ENCODE data around the gene PRPSAP1.

The PRPSAP1 gene

DNA sequence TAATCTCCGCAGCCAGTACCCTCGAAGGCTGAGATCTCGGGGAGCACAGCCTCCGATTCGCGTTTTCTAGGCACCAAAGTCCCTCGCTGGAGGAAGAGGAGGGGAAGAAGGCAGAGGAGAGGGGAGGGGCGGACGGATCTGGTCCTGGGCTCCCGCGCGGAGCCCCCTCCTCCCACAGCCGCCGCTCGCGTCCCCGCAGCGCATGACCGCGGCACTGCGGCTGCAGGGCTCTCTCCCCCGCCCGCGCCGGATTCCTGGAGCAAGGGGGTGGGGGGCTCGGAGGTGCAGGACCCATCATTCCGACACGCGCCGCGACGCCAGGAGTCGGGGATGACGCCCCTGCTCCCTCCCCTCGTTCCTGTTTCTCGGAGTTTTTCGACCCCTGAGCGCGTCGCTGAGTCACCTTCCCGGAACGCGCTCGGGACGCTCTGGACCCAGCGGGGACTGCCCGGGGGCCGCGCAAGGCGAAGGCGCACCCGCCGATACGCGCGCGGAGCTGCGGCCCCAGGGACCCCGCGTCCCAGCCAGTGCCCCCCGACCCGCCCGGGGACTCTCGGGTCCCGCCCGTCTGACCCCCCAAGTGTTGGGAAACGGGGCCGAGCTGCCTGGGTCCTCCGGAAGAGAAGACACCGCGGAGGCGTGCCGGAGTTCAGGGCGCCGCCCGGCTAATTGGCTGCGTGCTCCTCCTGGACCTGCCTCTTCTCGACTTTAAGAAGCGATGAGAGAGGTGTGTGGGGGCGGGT is 29.3 kb upstream of the PRPSAP1 start:
- H3K4me1 ChIP-seq (ENCODE audit: control insufficient read depth, insufficient read depth, low read length) = peaks cover 8% of the 10 kb centered on the region; the same call in 1 of the 2 replicates
- CTCF ChIA-PET = interaction anchor here (0.5 to 4.0 kb wide), 7 partner anchors 9 to 84 kb away, joined by 3 to 17 read pairs (median 10); partner anchors contain the start of gene PRPSAP1
- POLR2A ChIA-PET = interaction anchor here (4.0 kb wide), 1 partner anchor 29 kb away, joined by 51 read pairs; the partner anchor contains the start of gene PRPSAP1
- peak overlapping the region; percentile 54 for H3K4me3 ChIP-seq (ENCODE audit: low read depth, low read length)
- peaks cover 0 to 13% of the 10 kb centered on the region in 2 experiments; a peak in 1 of 3 replicates for H3K36me3 ChIP-seq (ENCODE audit: control insufficient read depth in 2 of 2, insufficient read depth in 1 of 2, low read length in 2 of 2)
- no peaks in the 10 kb centered on the region for H3K9me3 ChIP-seq (ENCODE audit: control insufficient read depth, insufficient read depth, low read depth, low read length)
- H3K27ac ChIP-seq (ENCODE audit: extremely low read depth, low read depth, low read length) = peak overlapping the region; percentile 27; the same call in 1 of the 2 replicates
- TF ChIP-seq ZSCAN23 (tag by site-specific recombination; IDR thresholded peaks at IDR 0.05) (no peak), SALL2 (tag by site-specific recombination; IDR thresholded peaks at IDR 0.05; ENCODE audit: borderline replicate concordance) (no peak), GLIS1 (tag by site-specific recombination; IDR thresholded peaks at IDR 0.05) (peak; percentile 62), GLI2 (tag by site-specific recombination; IDR thresholded peaks at IDR 0.05; ENCODE audit: borderline replicate concordance, low read depth) (no peak), KLF9 (tag by site-specific recombination; IDR thresholded peaks at IDR 0.05; ENCODE audit: low read depth) (no peak), EGR2 (tag by site-specific recombination; IDR thresholded peaks at IDR 0.05; ENCODE audit: low read depth) (no peak), RBAK (tag by site-specific recombination; IDR thresholded peaks at IDR 0.05) (no peak), ZNF18 (tag by site-specific recombination; IDR thresholded peaks at IDR 0.05) (no peak), ZNF175 (tag by site-specific recombination; IDR thresholded peaks at IDR 0.05) (no peak), ZNF157 (tag by site-specific recombination; IDR thresholded peaks at IDR 0.05) (no peak), ZNF521 (tag by site-specific recombination; IDR thresholded peaks at IDR 0.05) (no peak), OSR2 (tag by site-specific recombination; IDR thresholded peaks at IDR 0.05) (no peak), ZBTB8A (tag by site-specific recombination; IDR thresholded peaks at IDR 0.05) (no peak), ZNF488 (tag by site-specific recombination; IDR thresholded peaks at IDR 0.05) (no peak), ZNF335 (tag by site-specific recombination; conservative IDR thresholded peaks at IDR 0.05) (peak; percentile 32; the same call in 1 of the 2 replicates), ZNF223 (tag by site-specific recombination; IDR thresholded peaks at IDR 0.05) (0 out of 2 replicates have a peak, but pooled peaks have one; percentile 52), ZNF677 (tag by site-specific recombination; IDR thresholded peaks at IDR 0.05) (no peak), HOXC10 (CRISPR knock-in tag; IDR thresholded peaks at IDR 0.05) (no peak), ZNF24 (tag by site-specific recombination; IDR thresholded peaks at IDR 0.05) (no peak), ZNF423 (tag by site-specific recombination; IDR thresholded peaks at IDR 0.05) (no peak), ZNF658 (tag by site-specific recombination; IDR thresholded peaks at IDR 0.05) (no peak), ZBTB7A (tag by site-specific recombination; IDR thresholded peaks at IDR 0.05; ENCODE audit: low read depth) (no peak), IKZF3 (tag by site-specific recombination; IDR thresholded peaks at IDR 0.05) (0 out of 2 replicates have a peak, but pooled peaks have one; percentile 36), ZNF645 (tag by site-specific recombination; IDR thresholded peaks at IDR 0.05) (no peak)
- TF ChIP-seq, protein P1, sequence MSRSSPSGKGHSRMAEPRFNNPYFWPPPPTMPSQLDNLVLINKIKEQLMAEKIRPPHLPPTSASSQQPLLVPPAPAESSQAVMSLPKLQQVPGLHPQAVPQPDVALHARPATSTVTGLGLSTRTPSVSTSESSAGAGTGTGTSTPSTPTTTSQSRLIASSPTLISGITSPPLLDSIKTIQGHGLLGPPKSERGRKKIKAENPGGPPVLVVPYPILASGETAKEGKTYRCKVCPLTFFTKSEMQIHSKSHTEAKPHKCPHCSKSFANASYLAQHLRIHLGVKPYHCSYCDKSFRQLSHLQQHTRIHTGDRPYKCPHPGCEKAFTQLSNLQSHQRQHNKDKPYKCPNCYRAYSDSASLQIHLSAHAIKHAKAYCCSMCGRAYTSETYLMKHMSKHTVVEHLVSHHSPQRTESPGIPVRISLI (tag by site-specific recombination; IDR thresholded peaks at IDR 0.05) = no peak
- TF ChIP-seq, protein P2, sequence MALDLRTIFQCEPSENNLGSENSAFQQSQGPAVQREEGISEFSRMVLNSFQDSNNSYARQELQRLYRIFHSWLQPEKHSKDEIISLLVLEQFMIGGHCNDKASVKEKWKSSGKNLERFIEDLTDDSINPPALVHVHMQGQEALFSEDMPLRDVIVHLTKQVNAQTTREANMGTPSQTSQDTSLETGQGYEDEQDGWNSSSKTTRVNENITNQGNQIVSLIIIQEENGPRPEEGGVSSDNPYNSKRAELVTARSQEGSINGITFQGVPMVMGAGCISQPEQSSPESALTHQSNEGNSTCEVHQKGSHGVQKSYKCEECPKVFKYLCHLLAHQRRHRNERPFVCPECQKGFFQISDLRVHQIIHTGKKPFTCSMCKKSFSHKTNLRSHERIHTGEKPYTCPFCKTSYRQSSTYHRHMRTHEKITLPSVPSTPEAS (tag by site-specific recombination; IDR thresholded peaks at IDR 0.05) = no peak
- TF ChIP-seq, protein P3, sequence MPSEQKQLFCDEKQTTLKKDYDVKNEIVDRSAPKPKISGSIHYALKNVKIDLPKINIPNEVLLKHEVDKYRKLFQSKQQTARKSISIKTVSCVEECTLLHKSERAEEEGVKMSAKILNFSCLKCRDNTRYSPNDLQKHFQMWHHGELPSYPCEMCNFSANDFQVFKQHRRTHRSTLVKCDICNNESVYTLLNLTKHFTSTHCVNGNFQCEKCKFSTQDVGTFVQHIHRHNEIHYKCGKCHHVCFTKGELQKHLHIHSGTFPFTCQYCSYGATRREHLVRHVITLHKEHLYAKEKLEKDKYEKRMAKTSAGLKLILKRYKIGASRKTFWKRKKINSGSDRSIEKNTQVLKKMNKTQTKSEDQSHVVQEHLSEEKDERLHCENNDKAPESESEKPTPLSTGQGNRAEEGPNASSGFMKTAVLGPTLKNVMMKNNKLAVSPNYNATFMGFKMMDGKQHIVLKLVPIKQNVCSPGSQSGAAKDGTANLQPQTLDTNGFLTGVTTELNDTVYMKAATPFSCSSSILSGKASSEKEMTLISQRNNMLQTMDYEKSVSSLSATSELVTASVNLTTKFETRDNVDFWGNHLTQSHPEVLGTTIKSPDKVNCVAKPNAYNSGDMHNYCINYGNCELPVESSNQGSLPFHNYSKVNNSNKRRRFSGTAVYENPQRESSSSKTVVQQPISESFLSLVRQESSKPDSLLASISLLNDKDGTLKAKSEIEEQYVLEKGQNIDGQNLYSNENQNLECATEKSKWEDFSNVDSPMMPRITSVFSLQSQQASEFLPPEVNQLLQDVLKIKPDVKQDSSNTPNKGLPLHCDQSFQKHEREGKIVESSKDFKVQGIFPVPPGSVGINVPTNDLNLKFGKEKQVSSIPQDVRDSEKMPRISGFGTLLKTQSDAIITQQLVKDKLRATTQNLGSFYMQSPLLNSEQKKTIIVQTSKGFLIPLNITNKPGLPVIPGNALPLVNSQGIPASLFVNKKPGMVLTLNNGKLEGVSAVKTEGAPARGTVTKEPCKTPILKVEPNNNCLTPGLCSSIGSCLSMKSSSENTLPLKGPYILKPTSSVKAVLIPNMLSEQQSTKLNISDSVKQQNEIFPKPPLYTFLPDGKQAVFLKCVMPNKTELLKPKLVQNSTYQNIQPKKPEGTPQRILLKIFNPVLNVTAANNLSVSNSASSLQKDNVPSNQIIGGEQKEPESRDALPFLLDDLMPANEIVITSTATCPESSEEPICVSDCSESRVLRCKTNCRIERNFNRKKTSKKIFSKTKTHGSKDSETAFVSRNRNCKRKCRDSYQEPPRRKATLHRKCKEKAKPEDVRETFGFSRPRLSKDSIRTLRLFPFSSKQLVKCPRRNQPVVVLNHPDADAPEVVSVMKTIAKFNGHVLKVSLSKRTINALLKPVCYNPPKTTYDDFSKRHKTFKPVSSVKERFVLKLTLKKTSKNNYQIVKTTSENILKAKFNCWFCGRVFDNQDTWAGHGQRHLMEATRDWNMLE (tag by site-specific recombination; conservative IDR thresholded peaks at IDR 0.05; ENCODE audit: low read depth) = no peak

Measured in HEK293 (cell line).